GM18868 (cell line): ENCODE data around the gene SH3BGR.
"Not testable (repeated sequence)": the region's sequence is repeated elsewhere in the genome, so short reads cannot be mapped to it uniquely, and the experiment has no call there.

Experiments
- ATAC-seq: cut with Tn5 transposase; IDR thresholded peaks from one replicate; pipeline ENCODE4 v1.9.1; 2021; ENCODE audit warnings: mild to moderate bottlenecking, moderate library complexity; ENCODE audit not compliant: unreplicated experiment

SH3BGR gene

GRCh38 chr21:39451332-39452206 lies at the start of gene SH3BGR:
Gene SH3BGR (plus strand): TSS chr21:39451970. CDS start chr21:39452097, 127 bp downstream.
- no peak for ATAC-seq

- ATAC-seq, result no peak
These were observed 45.7 kb upstream of the SH3BGR start for GRCh38 chr21:39406065-39406464.

- not testable (repeated sequence) for ATAC-seq
These were observed 32.6 kb upstream of the SH3BGR start for GRCh38 chr21:39419204-39419603.

GRCh38 chr21:39422527-39423241 lies 29.1 kb upstream of the SH3BGR start:
- ATAC-seq, result peak; percentile 94

GRCh38 chr21:39429445-39429844 lies 22.3 kb upstream of the SH3BGR start:
- no peak for ATAC-seq

GRCh38 chr21:39430016-39430415 lies 21.8 kb upstream of the SH3BGR start:
- no peak for ATAC-seq

- ATAC-seq, result no peak
These were observed 21.3 kb upstream of the SH3BGR start for GRCh38 chr21:39430457-39430856.

GRCh38 chr21:39430954-39431353 lies 20.8 kb upstream of the SH3BGR start:
- no peak for ATAC-seq

- ATAC-seq, result no peak
These were observed 16.8 kb upstream of the SH3BGR start for GRCh38 chr21:39434950-39435349.

GRCh38 chr21:39439232-39439631 lies 12.5 kb upstream of the SH3BGR start:
- no peak for ATAC-seq

GRCh38 chr21:39441502-39442475 lies 10.0 kb upstream of the SH3BGR start:
- peak; percentile 42 for ATAC-seq

- no peak for ATAC-seq
These were observed 7.2 kb upstream of the SH3BGR start for GRCh38 chr21:39444421-39445180.

- ATAC-seq, result peak; percentile 92
These were observed 6.2 kb upstream of the SH3BGR start, which contains the start of gene LCA5L for GRCh38 chr21:39445321-39446269. Gene LCA5L (minus strand): TSS chr21:39445778. CDS start chr21:39428493, 17,285 bp downstream.

GRCh38 chr21:39447264-39447663 lies 4.5 kb upstream of the SH3BGR start:
- no peak for ATAC-seq

GRCh38 chr21:39452207-39452969 lies 618 bp downstream of the SH3BGR start:
- ATAC-seq, result no peak

GRCh38 chr21:39452970-39453342 lies 1.2 kb downstream of the SH3BGR start:
- ATAC-seq, result no peak

GRCh38 chr21:39453571-39454179 lies 1.9 kb downstream of the SH3BGR start:
- no peak for ATAC-seq
